ENCODE data around the gene CTNNA2. TPM values are rescaled to one million over a fixed set of nuclear protein-coding genes. Genes with fewer than 3 reads are reported as not detected.

The CTNNA2 gene
- total and polyA plus RNA-seq, 8 donors, result 0.28 to 5.7 (median 0.44) TPM; not detected in 4

DNA sequence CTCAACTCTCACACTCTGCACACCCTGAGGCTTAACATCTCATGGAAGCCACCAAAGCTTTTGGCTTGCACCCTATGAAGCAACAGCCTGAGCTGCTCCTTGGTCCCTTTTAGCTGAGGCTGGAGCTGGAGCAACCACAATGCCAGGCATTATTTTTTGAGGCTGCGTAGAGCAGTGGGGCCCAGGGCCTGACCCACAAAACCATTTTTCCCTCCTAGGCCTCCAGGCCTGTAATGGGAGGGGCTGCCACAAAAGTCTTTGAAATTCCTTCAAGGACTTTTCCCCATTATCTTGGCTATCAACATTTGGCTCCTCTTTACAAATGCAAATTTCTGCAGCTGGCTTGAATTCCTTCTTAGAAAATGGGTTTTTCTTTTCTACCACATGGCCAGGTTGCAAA lies 39.8 kb downstream of the CTNNA2 start:
- Histone ChIP-seq H3K27ac (no peak overlapping the region), H3K27me3 (no peaks in the 10 kb centered on the region), H3K36me3 (no peaks in the 10 kb centered on the region), H3K4me1 (no peaks in the 10 kb centered on the region), H3K4me3 (no peak overlapping the region), H3K9me3 (peaks cover 0 to 51% (median 37%) of the 10 kb centered on the region in 4 donors)
- TF ChIP-seq POLR2AphosphoS5 (IDR thresholded peaks at IDR 0.05), result no peak
- no peak for TF ChIP-seq EP300 (IDR thresholded peaks at IDR 0.05)
- TF ChIP-seq, protein P1, sequence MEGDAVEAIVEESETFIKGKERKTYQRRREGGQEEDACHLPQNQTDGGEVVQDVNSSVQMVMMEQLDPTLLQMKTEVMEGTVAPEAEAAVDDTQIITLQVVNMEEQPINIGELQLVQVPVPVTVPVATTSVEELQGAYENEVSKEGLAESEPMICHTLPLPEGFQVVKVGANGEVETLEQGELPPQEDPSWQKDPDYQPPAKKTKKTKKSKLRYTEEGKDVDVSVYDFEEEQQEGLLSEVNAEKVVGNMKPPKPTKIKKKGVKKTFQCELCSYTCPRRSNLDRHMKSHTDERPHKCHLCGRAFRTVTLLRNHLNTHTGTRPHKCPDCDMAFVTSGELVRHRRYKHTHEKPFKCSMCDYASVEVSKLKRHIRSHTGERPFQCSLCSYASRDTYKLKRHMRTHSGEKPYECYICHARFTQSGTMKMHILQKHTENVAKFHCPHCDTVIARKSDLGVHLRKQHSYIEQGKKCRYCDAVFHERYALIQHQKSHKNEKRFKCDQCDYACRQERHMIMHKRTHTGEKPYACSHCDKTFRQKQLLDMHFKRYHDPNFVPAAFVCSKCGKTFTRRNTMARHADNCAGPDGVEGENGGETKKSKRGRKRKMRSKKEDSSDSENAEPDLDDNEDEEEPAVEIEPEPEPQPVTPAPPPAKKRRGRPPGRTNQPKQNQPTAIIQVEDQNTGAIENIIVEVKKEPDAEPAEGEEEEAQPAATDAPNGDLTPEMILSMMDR (IDR thresholded peaks at IDR 0.05), result no peak
- no peak for TF ChIP-seq POLR2A (IDR thresholded peaks at IDR 0.05)
- 73 to 81% (median 78%) methylated on average over 1 of the region's 1 CpG for WGBS, 5 donors
- intact Hi-C loops (cut with DNase I; ENCODE audit: low total_unique reads), result no loop called here
- DNase-seq, result no peak

DNA sequence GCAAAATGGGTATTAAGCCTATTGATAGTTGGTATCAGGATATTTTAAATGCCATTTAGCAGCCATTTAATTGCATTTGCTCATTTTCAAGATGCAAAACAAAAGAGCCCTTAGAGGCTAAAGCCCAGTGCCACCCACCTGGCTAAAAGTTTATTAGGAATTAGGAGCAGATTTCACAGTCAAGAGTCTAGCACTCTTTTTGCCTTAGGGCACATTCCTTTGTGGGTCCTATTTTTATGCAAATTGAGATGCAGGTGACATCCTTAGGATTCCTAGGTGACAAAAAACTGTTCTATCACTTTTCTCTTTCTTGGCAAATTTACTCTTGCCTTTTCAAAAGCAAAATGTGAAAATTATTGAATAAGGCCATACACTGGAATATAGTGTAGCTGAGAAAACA lies 42.0 kb downstream of the CTNNA2 start:
- H3K27ac ChIP-seq, result no peak overlapping the region

DNA sequence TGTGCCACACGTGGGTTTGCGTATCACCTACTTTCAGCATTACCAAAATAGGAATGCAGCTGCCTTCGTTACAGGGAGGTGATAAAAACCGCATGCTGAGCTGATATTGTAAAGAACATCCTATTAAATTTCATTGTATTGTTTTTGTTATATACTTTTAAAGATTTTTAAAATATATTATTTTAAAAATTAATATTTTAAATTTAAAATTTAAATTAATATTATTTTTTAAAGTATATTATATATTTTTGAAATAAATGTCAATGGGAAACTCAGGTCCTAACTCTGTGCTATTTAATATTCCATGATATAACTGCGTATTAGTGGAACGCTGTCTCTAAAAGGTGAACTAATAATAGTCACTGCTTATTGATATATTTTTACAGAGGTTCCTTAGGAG lies 51.2 kb downstream of the CTNNA2 start:
- Histone ChIP-seq H3K4me3 (no peak overlapping the region), H3K4me1 (no peaks in the 10 kb centered on the region), H3K9me3 (no peaks in the 10 kb centered on the region), H3K27me3 (no peaks in the 10 kb centered on the region), H3K27ac (no peak overlapping the region), H3K36me3 (no peaks in the 10 kb centered on the region)
- intact Hi-C loops (cut with DNase I; ENCODE audit: low total_unique reads), result no loop called here
- TF ChIP-seq, protein P1 (IDR thresholded peaks at IDR 0.05), result no peak
- TF ChIP-seq POLR2A (IDR thresholded peaks at IDR 0.05) (no peak), POLR2AphosphoS5 (IDR thresholded peaks at IDR 0.05) (no peak), EP300 (IDR thresholded peaks at IDR 0.05) (no peak)
- WGBS, 5 donors, result 86 to 93% (median 90%) methylated on average over 6 of the region's 6 CpGs
- no peak for DNase-seq

More for the DNA sequence above, 42.0 kb downstream of the CTNNA2 start:
- Histone ChIP-seq H3K4me1 (no peaks in the 10 kb centered on the region), H3K4me3 (no peak overlapping the region), H3K36me3 (no peaks in the 10 kb centered on the region), H3K9me3 (peaks cover 0 to 32% (median 22%) of the 10 kb centered on the region in 4 donors), H3K27me3 (no peaks in the 10 kb centered on the region)
- no peak for DNase-seq
- intact Hi-C loops (cut with DNase I; ENCODE audit: low total_unique reads), result no loop called here
- no peak for TF ChIP-seq POLR2AphosphoS5 (IDR thresholded peaks at IDR 0.05)
- TF ChIP-seq, protein P1 (IDR thresholded peaks at IDR 0.05), result no peak
- no peak for TF ChIP-seq POLR2A (IDR thresholded peaks at IDR 0.05)
- TF ChIP-seq EP300 (IDR thresholded peaks at IDR 0.05), result no peak

DNA sequence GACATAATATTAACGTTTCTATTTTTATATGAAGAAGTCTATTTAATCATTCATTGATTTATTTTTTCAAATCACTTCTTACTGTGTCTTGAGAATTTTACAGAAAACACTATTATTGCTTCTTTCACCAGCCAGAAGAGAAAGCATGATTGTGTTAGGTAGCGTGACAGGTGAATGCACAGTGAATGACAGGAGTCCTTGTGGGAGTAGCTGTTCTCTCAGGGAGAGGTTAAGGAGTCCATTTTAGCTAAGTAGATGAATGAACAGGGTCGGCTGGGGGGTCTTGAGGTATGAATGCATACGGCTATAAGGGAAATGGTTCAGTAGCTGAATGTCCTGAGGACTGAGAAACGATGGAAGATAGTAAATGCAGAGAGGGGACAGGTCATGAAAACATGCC lies 56.2 kb downstream of the CTNNA2 start:
- no peak for DNase-seq
- intact Hi-C loops (cut with DNase I; ENCODE audit: low total_unique reads), result no loop called here
- Histone ChIP-seq H3K9me3 (no peaks in the 10 kb centered on the region), H3K36me3 (no peaks in the 10 kb centered on the region), H3K27ac (no peak overlapping the region), H3K4me3 (no peak overlapping the region), H3K4me1 (no peaks in the 10 kb centered on the region), H3K27me3 (no peaks in the 10 kb centered on the region)
- no peak for TF ChIP-seq POLR2AphosphoS5 (IDR thresholded peaks at IDR 0.05)
- TF ChIP-seq POLR2A (IDR thresholded peaks at IDR 0.05), result no peak
- no peak for TF ChIP-seq EP300 (IDR thresholded peaks at IDR 0.05)
- TF ChIP-seq, protein P1 (IDR thresholded peaks at IDR 0.05), result no peak
- 61 to 76% (median 73%) methylated on average over 5 of the region's 5 CpGs for WGBS, 5 donors
